ENCODE measurements around the gene ARHGDIA.

DNA sequence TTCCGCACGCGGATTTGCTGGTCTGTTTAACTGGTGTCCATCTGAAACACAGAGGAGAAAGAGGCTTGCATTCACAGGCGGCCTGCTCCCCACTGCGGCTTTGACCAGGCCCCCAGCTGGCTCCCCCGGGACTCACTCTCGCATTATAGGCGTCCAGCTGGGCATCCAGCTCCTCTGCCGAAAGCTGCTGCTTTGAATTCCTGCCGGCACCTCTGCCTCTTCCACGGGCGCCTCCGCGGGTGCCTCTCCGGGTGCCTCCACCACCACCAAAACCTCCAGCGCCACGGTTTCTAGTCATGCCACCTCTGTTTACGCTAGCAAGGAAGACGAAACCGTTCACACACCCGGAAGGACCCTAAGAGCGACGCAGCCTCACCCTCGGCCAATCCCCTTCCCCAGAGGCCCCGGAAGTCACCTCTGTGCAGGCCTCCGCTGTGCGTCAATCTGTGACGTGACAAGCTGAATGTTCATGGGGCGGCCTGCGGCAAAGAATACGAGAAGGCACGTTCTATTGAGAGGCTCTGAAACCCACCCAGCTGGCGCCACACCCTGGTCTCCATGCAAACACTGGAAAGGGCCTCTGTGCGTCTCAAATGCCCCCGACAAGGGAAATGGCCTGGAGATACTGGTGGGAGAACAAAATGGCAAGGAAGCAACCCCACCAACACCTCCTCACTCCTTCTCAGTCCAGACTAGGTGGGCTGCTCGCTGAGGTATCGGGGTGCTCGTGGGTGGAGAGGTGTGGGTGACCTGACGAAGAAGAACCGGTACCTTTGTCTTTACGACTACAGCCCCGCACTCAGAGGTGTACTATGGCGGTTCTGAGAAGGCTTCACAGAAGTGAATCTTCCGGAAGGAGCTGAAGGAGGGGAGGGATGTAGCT lies 17.2 kb upstream of the ARHGDIA start:
- TF ChIP-seq EZH2 (IDR thresholded peaks at IDR 0.05) (no peak), FOXP2 (optimal IDR thresholded peaks at IDR 0.05; ENCODE audit: control extremely low read depth, extremely low read length, insufficient read depth) (no peak), POLR2AphosphoS5 (IDR thresholded peaks at IDR 0.05; ENCODE audit: borderline replicate concordance, low read depth, low read length) (no peak)
